Esophagus (tissue), 2 donors: ENCODE data around the gene MAP1LC3B. TPM values are rescaled to one million over a fixed set of nuclear protein-coding genes. Genes with fewer than 3 reads are reported as not detected.

Experiments used
- H3K27ac ChIP-seq, 2 donors: one replicate each; pipeline ENCODE4 v1.5.1; 2013; ENCODE audit warnings: low read depth in 2 of 2, mild to moderate bottlenecking in 2 of 2, inconsistent platforms in 1 of 2, low read length in 1 of 2, moderate library complexity in 1 of 2
- H3K27me3 ChIP-seq, 2 donors: one replicate each; pipeline ENCODE4 v1.6.1; 2013; ENCODE audit warnings: low read length in 2 of 2, control low read depth in 1 of 2, mild to moderate bottlenecking in 1 of 2; ENCODE audit not compliant: insufficient read depth in 2 of 2, control insufficient read depth in 1 of 2
- H3K36me3 ChIP-seq, 2 donors: one replicate each; pipeline ENCODE4 v1.6.1; 2013; ENCODE audit warnings: low read length in 1 of 2; ENCODE audit not compliant: control insufficient read depth in 2 of 2, insufficient read depth in 2 of 2
- H3K4me1 ChIP-seq, 2 donors: one replicate each; pipeline ENCODE4 v1.6.1; 2013; ENCODE audit warnings: low read length in 1 of 2; ENCODE audit not compliant: control insufficient read depth in 2 of 2, insufficient read depth in 2 of 2
- H3K4me3 ChIP-seq, 2 donors: one replicate each; pipeline ENCODE4 v1.5.1; 2013; ENCODE audit warnings: low read length in 2 of 2, mild to moderate bottlenecking in 2 of 2, low read depth in 1 of 2, moderate library complexity in 1 of 2
- H3K9me3 ChIP-seq, 2 donors: one replicate each; pipeline ENCODE4 v1.6.1; 2013; ENCODE audit warnings: mild to moderate bottlenecking in 2 of 2, low read depth in 1 of 2, low read length in 1 of 2, moderate library complexity in 1 of 2; ENCODE audit not compliant: control insufficient read depth in 2 of 2, insufficient read depth in 1 of 2
- WGBS, 2 donors: extraction: QIAGEN DNeasy Blood & Tissue Kit; methylation state at CpG; one replicate each; pipeline ENCODE4 v1.1.7; 2013; 5-methylcytosine and 5-hydroxymethylcytosine counted together
- polyA plus RNA-seq, 2 donors: library from polyadenylated mRNA; stranded (reverse); fragments of 200-250 nt; gene quantifications; one replicate each; pipeline ENCODE4 v1.2.3, GENCODE V29; 2013
- donor health status: healthy with polysubstance abuse.
- donor health status: Bipolar disorder and iron deficiency.

The MAP1LC3B gene
- polyA plus RNA-seq, 2 donors, result 28.1 to 41.2 TPM

DNA sequence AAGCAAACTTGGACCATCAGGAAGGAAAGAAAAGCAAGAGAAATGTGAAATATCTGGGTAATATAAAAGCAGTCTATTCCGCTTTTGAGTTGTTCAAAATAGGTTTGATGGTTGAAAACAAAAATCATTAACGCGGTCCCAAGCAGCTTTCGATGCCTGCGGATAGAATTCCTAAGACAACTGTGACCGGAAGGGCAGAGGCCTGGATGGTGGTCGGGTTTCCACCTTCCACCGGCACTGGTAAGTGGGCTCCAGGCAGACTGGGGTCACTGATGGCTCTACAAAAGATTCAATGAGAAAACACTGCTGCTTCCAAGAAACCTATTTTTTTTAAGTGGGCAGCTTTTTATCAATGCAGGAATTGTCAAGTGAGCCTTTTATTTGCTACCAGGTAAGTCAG is 50.9 kb downstream of the MAP1LC3B start:
- no peaks in the 10 kb centered on the region for H3K27me3 ChIP-seq
- peaks cover 2 to 5% of the 10 kb centered on the region in 2 donors for H3K4me1 ChIP-seq
- no peaks in the 10 kb centered on the region for H3K9me3 ChIP-seq
- WGBS, 2 donors, result 97 to 99% methylated on average over 8 of the region's 8 CpGs
- no peak overlapping the region for H3K27ac ChIP-seq
- peaks cover 0 to 3% of the 10 kb centered on the region in 2 donors for H3K36me3 ChIP-seq
- H3K4me3 ChIP-seq, result no peak overlapping the region

DNA sequence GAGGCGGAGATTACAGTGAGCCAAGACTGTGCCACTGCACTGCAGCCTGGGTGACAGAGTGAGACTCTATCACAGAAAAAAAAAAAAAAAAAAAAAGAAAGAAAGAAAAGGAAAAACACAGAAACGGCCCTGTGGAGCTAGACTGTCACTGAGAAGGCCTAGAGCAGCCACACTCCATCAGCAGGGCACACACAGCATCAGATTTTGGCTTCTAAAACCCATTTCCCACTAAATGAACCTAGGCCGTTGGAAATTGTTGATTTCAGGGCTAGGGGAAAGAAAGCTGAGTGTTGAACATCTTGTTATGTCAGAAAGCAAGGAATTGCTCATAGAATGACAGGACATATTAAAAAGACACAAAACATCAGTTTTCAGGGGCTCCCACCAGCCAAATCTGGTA is 51.8 kb downstream of the MAP1LC3B start:
- no peaks in the 10 kb centered on the region for H3K27me3 ChIP-seq
- no peak overlapping the region for H3K27ac ChIP-seq
- peaks cover 2 to 5% of the 10 kb centered on the region in 2 donors for H3K4me1 ChIP-seq
- no peaks in the 10 kb centered on the region for H3K9me3 ChIP-seq
- WGBS, 2 donors, result 96 to 98% methylated on average over 3 of the region's 3 CpGs
- no peak overlapping the region for H3K4me3 ChIP-seq
- peaks cover 0 to 4% of the 10 kb centered on the region in 2 donors for H3K36me3 ChIP-seq

DNA sequence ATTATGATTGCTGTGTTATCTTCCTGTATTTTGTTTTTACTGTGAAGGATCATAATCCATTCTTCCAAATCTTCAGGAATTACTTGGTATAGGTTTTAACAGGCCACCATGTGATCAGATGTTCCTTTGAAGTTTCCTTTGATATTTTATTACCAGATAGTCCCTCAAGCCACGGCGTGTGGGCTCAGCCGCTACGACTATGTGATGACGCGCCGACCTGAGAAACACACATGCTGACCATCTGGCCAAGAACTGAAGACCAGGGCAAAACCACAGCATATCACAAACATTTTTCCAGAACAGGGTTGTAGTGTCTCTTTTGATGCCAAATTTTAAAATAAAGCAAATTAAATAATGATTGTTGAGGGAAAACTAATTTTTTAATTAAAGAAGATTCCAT is 53.4 kb downstream of the MAP1LC3B start:
- Histone ChIP-seq H3K4me1 (peaks cover 2 to 5% of the 10 kb centered on the region in 2 donors), H3K36me3 (peaks cover 0 to 4% of the 10 kb centered on the region in 2 donors), H3K4me3 (no peak overlapping the region), H3K27ac (no peak overlapping the region), H3K27me3 (no peaks in the 10 kb centered on the region), H3K9me3 (no peaks in the 10 kb centered on the region)
- WGBS, 2 donors, result 91 to 93% methylated on average over 7 of the region's 7 CpGs

DNA sequence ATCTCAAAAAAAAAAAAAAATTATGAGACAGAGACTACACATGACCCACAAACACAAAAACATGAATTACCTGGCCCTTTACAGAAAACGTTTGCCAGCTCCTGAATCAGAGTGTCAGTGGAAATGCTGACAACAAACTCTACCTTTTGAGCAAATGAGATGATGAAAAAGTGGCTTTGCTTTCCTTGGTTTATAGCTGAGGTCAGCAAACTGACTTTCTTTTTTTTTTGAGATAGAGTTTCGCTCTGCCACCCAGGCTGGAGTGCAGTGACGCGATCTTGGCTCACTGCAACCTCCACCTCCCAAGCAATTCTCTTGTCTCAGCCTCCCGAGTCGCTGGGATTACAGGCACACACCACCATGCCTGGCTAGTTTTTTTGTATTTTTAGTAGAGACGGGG is 54.3 kb downstream of the MAP1LC3B start:
- no peaks in the 10 kb centered on the region for H3K9me3 ChIP-seq
- 87 to 91% methylated on average over 7 of the region's 7 CpGs for WGBS, 2 donors
- H3K27ac ChIP-seq, result no peak overlapping the region
- H3K4me1 ChIP-seq, result peaks cover 2 to 5% of the 10 kb centered on the region in 2 donors
- no peaks in the 10 kb centered on the region for H3K27me3 ChIP-seq
- H3K36me3 ChIP-seq, result peaks cover 0 to 5% of the 10 kb centered on the region in 2 donors
- H3K4me3 ChIP-seq, result no peak overlapping the region

DNA sequence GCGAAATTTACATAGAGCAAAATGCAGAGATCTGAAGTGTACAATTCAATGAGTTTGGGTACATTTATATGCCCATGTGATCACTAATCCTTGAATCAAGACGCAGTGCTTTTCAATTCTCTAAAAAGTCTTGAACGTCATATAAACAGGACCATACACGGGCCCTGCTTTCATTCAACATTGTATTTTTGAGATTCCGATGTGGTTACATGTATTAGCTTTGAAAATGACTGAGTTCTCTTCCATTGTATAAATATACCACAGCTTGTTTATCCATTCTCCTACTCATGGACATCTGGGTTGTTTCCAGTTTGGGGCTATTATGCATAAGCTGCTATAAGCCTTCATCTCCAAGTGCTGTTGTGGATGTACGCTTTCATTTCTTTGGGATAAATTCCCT is 55.2 kb downstream of the MAP1LC3B start:
- no peaks in the 10 kb centered on the region for H3K27me3 ChIP-seq
- H3K36me3 ChIP-seq, result peaks cover 0 to 11% of the 10 kb centered on the region in 2 donors
- no peaks in the 10 kb centered on the region for H3K4me1 ChIP-seq
- H3K4me3 ChIP-seq, result no peak overlapping the region
- H3K27ac ChIP-seq, result peak overlapping the region; percentile 64 to 66
- WGBS, 2 donors, result 72 to 83% methylated on average over 6 of the region's 6 CpGs
- H3K9me3 ChIP-seq, result no peaks in the 10 kb centered on the region

DNA sequence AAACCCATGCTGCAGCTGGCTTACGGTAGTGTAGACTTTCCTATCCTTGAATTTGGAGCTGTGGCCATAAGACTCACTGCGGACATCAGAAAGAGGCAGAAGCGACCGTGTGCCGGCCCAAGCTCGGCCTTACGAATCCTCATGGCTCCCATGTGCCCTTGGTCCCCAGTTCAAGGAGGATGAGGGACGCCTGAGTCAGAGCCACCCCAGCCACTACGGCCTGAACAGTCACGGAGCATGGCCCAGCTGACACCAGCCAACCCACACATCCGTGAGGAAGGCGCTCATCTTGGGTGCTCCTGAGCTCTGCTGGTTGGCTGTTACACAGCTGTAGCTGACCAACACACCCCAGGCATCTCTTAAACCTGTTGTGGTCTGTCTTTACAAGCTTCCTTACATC is 56.7 kb downstream of the MAP1LC3B start:
- Histone ChIP-seq H3K9me3 (no peaks in the 10 kb centered on the region), H3K36me3 (peaks cover 10 to 17% of the 10 kb centered on the region in 2 donors), H3K4me1 (no peaks in the 10 kb centered on the region), H3K27ac (no peak overlapping the region), H3K4me3 (no peak overlapping the region), H3K27me3 (no peaks in the 10 kb centered on the region)
- WGBS, 2 donors, result 95 to 97% methylated on average over 12 of the region's 12 CpGs

DNA sequence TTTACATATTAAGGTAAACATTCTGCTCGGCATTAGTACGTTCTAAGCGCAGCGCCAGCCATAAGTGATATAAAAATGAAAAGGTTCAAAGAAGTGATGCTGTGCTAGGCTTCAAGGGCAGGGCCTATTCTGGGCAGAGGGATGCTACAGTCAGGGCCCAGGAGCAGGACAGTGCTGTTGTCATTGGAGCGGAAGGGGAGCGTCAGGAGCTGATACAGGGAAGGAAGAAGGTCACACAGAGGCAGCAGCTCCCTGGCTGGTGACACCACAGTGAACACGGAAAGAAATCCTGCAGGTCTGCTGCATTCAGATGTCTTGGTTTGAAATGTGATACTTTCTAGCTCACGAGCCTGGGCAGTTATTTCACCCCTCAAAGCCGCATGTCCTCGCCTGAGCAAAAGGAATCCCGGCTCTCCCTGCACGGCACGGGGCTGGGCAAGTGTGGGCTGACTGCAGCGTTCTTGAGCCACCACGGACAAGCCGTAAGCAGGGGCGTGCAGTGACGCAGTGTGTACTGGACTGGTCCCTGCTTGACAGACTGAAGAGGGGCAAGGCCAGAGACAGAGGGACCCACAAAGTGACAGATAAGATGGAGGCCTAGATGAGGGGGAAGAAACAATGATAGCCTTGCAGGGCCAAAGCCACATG is 59.6 kb downstream of the MAP1LC3B start:
- H3K4me3 ChIP-seq, result no peak overlapping the region
- no peak overlapping the region for H3K27ac ChIP-seq
- 87% methylated on average over 18 of the region's 18 CpGs for WGBS, 2 donors
- peaks cover 10 to 26% of the 10 kb centered on the region in 2 donors for H3K36me3 ChIP-seq
- H3K27me3 ChIP-seq, result no peaks in the 10 kb centered on the region
- no peaks in the 10 kb centered on the region for H3K4me1 ChIP-seq
- no peaks in the 10 kb centered on the region for H3K9me3 ChIP-seq

DNA sequence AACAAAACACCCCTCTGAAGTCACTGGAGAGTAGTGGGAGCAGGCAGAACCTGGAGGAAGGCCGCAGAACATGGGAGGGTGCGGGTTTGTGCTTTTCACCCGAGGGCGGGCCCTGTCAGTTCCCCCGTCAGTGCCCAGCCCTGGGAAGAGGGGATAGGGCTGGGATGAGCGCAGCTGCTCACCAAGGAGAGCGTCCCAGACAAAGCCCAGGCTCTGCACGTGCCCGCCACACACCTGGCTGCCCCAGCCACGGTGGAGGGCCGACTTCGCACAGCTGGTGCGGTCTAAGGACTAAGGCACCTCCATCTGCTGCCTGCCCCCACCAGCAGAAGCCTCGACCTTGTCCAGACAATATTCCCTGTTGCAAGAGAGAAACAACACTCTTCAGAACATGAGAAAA is 61.2 kb downstream of the MAP1LC3B start:
- no peak overlapping the region for H3K27ac ChIP-seq
- peaks cover 10 to 32% of the 10 kb centered on the region in 2 donors for H3K36me3 ChIP-seq
- WGBS, 2 donors, result 90% methylated on average over 14 of the region's 14 CpGs
- no peaks in the 10 kb centered on the region for H3K4me1 ChIP-seq
- no peaks in the 10 kb centered on the region for H3K9me3 ChIP-seq
- H3K4me3 ChIP-seq, result no peak overlapping the region
- H3K27me3 ChIP-seq, result no peaks in the 10 kb centered on the region
